Raji (cell line): ENCODE data around the gene LINC00632.

Experiments
- POLR2A ChIP-seq: IDR thresholded peaks from 2 replicates; pipeline ENCODE4 v1.6.1; 2011; ENCODE audit warnings: low read depth, low read length, control low read depth; ENCODE audit not compliant: insufficient read depth

The LINC00632 gene

DNA sequence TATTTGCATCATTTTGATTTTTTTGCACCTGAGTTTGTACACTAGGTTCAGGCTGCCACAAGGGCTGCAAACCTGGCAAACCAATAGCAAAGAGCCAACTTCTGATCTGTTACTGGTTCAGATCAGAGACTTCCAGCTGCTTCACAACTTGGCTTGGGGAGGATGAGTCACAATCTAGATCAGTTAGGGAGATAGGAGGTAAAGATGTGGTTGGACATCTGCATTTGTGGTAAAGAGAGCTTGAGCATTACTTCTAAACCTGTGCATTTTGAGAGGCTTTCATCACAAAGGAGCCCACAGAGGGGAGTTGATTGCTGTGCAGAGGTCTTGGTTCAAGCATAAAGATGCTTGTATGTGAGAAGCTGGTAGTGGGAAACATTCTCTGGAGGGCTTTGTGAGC lies 34.5 kb downstream of the LINC00632 start:
- TF ChIP-seq POLR2A, result no peak

DNA sequence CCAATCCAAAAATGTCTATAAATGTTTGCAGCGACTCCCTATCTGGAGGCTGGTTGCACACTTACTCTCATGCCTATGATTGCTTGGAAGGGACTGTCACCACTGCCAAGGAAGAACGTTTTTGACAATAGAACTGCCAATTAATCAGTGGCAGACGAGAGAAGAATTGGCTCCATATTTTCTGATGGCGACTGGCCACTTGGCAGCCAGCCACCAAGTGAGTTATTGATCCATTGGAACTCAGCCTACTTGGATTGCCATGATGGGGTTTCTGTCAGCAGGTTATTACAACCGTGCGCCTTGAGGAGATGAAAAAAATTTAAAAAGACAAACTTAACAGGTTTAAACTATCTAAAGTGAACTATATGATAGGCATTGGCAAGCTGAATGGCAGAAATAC lies 47.4 kb downstream of the LINC00632 start:
- TF ChIP-seq POLR2A, result no peak

DNA sequence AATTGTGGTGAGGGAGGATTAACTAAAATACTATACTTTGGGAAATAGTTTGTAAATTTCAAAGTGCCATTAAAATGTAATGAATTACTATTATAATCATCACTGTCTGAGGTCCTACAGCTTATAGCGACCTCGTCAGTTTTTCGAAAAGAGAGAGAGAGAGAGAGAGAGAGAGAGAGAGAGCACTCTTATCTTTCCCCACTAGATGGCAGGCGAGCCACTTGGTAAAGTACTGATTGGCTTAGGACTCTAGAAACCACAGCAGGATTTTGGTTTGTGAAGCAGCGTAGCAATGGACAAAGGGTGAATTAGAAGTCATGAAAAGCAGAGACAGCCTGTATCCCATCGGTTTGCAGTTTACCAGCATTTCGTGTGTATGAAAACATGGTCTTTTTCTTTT lies 52.5 kb downstream of the LINC00632 start:
- TF ChIP-seq POLR2A, result no peak

DNA sequence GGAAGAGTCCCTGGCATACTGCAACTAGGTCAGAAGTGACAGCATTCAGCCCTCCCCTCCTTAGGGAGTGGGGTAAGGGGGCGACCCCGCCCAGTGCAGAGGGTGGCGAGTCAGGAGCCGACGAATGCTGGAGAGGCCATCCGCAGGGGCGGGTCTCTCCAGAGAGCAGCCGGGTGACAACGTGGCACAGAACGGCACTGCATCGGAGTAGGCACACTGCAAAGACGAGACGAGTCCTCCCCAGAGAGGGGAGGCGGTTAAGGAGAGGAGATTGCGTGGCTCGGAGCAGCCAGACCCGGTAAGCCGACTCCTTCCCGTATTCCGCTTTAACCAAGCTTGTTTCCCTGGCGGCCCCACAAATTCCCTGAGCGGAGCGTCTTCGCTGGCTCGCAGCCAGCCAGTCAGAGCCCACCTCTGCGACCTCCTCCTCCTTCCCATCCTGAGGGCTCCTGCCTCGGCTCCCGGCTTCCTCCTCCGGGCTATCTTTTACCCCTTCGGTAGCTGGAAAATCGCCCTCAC lies 54.9 kb downstream of the LINC00632 start:
- TF ChIP-seq POLR2A, result no peak

DNA sequence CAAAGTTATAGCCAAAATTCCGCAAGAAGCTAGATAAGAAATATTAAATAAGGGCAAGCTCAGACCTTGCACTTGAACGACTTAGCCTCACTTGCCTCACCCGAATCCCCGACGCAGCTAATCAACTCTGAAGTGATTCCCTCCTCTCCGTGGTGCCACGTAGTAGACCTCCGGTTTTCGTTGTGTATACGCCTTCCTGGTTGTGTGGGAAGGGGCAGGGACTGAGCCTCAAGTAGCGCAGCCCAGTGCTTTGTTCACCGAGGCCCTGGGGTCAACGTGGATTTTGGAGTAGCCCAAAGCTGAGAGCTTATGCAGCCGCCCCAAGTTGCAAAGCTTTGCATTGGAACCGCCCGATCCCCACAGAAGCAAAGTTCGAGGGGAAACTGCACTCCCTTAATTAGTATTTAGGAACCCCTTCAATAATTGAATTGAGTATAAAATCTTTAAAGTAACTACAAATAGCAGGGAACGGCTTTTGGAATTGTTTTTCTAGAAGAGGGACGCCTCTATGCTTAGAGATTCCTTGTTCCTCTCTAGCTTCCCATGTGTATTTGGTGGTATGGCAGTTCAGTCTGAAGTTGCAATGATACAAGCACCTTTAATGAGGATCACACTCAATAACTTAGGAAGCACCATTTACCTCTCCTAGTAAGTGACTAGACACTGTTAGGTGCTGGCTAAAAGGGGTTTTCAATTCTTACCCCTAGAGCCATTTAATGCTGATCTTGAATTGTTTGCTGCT lies 55.7 kb downstream of the LINC00632 start:
- TF ChIP-seq POLR2A, result no peak

DNA sequence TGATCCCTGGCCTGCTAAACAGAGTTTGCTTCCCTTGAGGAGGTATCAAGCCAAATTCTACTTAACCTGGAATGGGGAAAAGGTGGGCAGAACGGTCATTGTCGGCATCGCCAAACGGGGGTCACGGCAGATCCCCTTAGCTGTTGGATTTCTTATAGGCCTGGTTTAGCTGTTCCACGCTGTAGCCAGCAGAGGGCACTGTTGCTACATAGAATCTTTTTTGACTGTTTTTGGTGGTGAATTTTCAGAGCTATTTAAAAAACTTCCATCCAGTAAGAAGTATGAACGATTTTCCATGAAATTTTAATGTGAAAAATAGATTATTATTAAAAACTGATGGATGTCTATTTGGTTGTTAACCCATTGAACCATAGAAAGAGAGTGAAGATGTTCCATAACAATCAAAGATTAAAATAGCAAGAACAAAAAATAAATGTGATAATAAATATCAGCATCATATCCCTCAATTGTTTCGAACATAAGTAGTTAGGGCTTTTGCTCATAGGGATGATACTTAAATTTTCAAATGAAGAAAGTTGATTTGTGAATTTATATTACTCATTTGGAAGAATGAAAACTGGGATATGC lies 56.6 kb downstream of the LINC00632 start:
- TF ChIP-seq POLR2A, result no peak

DNA sequence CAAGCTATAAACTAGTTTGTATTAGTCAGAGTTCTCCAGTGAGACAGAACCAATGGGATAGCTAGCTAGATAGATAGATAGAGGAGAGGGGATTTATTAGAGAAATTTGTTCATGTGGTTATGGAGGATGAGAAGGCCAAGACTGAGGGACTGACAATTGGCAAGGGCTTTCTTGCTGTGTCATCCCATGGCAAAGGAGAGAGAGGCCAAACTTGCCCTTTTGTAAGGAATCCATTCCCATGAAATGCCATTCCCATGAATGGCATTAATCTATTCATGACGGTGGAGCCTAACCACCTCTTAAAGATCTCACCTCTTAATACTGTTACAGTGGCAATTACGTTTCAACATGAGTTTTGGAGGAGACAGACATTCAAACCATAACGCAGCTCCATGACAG lies 58.1 kb downstream of the LINC00632 start:
- TF ChIP-seq POLR2A, result no peak

DNA sequence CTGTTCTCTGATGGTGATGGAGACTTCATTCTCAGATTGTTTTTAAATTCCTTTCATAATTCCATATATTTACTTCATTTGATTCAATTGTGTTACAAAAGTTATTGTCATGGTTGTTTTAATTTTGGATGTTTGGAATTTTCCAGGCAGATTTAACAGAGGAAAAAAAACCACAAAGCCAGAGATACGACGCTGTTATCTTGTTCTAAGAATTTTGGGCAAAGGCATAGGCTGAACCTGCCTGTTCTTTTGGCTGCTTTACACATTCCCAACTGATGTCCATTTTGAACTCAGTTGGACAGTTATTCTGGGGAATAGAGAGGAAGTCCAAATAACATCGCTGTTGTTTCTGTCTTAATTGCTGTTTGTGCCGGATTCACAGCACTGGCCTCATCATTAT lies 65.7 kb downstream of the LINC00632 start:
- no peak for TF ChIP-seq POLR2A

DNA sequence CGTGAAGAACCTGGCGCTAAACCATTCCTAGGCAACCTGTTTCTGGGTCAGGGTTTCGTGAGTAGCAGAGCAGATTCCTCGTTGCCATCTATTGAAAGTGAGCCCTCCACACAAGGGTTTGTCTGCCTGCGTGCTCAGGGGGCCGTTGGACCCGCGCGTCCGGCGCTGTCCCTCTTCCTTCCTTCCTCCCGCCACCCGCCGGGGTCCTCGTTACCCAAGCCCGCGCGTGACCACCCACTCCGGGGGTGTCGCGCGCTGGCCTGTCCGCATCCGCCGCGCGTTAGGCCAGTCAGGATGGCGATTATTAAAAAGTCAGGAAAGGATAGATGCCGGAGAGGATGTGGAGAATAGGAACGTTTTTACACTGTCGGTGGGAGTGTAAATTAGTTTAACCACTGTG lies 66.8 kb downstream of the LINC00632 start:
- TF ChIP-seq POLR2A, result no peak

DNA sequence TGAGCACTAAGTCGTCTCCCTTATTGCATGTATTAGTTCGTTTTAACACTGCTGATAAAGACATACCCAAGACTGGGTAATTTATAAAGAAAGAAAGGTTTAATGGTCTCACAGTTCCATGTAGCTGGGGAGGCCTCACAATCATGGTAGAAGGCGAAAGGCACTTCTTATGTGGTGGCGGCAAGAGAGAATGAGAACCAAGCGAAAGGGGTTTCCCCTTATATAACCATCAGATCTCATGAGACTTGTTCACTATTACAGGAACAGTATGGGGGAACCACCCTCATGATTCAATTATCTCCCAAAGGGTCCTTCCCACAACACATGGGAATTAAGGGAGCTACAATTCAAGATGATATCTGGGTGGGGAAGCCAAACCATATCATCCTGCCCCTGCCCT lies 85.1 kb downstream of the LINC00632 start:
- TF ChIP-seq POLR2A, result no peak

DNA sequence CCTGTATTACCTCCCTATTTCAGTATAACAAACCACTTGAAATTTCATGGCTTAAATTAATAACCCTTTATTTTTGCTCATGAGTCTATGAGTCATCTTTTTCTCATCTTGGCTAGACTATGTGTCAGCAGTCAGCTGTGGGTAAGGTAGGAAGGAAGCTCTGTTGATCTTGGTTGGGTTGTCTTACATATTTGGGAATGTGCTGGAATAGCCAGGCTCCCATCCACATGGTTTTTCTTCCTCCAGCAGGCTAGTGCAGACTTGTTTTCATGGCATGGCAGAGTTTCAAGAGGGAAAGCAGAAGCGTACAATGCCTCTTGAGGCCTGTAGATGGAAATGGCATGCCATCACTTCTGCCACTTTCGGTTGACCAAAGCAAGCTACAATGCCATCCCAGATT lies 89.7 kb downstream of the LINC00632 start:
- TF ChIP-seq POLR2A, result no peak

DNA sequence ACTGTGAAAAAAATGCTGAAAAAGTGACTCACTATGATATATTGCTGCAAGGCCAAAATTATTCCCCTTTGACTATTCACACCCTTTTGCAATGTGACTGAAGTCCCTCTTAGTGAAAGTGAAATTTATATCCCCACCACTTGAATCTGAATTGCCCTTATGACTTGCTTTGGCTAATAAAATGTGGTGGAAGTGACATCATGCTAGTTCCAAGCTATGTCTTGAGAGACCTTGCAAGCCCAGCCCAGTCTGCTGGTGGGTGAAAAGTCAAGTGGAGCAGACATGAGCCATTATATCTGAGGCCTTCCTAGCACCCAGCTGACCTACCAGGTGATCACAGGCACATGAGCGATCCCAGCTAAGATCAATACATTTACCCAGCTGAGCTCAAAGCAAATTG lies 94.7 kb downstream of the LINC00632 start:
- TF ChIP-seq POLR2A, result no peak

DNA sequence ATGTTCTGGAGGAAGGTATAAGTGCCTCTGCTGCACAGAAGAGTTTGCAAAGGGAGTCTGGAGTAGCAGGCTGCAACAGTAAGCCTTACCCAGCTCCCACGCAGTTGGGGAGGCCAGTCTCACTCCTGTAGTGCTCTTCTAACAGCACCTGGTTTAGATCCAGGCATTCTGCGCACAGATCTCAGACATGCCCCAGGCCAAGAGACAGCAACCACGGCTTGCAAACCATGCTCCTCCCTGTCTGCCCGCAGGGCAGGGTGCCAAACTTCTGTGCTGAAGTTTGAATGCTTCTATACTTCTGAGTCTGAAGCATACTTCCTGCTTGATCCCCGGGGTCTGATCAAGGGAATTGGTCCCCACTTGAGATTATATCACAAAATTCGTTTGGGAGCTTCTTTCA lies 106.3 kb downstream of the LINC00632 start:
- TF ChIP-seq POLR2A, result no peak

DNA sequence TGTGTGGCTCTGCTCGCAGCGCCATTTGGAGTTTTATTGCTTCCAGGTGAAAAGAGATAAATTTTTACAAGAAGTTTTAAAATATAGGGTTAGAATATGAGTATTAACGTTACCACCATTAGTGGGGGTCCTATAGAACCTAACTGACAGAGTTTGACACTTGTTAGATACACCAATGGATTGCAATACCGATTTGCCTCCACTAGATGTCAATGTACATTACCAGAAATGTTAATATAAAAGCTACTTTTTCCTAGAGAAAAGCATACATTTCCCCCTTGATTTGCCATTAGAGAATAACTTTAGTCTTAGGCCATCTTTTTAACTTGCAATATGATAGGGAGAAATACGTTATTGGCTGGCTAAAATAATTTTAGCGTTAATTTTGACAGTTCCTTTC lies 108.4 kb downstream of the LINC00632 start:
- TF ChIP-seq POLR2A, result no peak

DNA sequence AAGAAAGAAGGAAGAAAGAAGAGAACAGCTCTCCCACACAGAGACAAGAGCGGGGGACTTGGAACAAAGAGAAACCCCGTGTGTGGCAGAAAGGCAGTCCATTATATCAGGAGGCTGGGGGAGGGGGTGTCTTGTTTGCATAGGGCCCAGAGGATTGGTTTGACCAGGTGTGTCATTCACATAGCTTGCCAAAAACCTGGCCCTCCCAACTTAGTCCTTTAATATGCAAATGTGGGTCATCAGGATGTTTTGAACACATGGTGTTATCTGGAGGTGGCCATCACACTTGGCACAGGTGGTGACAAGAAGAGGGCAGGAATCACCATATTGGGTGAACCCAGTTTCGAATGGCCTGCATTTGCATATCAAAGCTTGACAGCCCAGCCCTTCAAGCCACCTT lies 111.7 kb downstream of the LINC00632 start:
- TF ChIP-seq POLR2A, result no peak

DNA sequence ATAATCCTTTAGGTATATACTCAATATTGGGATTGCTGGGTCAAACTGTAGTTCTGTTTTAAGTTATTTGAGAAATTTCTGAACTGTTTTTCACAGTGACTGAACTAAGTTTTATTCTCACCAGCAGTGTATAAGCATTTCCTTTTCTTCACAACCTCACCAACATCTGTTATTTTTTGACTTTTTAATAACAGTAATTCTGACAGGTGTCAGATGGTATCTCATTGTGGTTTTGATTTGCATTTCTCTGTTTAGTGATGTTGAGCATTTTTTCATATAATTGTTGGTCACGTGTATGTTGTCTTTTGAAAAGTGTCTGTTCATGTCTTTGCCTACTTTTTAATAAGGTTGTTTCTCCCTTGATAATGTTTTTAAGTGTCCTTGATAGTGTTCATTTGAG lies 112.6 kb downstream of the LINC00632 start:
- TF ChIP-seq POLR2A, result no peak

DNA sequence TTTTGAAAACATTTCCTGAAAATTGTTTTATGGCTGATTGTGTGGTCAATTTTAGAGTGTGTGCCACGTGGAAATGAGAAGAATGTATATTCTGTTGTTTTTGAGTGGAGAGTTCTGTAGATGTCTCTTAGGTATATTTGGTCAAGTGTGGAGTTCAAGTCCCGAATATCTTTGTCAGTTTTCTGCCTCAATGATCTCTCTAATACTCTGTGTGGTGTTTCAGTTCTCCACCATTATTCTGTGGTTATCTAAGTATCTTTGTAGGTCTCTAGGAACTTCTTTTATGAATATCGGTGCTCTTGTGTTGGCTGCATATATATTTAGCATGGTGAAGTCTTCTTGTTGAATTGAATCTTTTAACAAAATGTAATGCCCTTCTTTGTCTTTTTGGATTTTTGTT lies 113.3 kb downstream of the LINC00632 start:
- TF ChIP-seq POLR2A, result no peak
